SKM-1 (cell line): ENCODE measurements around the gene USP25.

Source experiments
- DNase-seq: peaks from one replicate; lab custom pipeline; 2025; ENCODE audit not compliant: unreplicated experiment; lab: John Stamatoyannopoulos, UW

The USP25 gene, protein sequence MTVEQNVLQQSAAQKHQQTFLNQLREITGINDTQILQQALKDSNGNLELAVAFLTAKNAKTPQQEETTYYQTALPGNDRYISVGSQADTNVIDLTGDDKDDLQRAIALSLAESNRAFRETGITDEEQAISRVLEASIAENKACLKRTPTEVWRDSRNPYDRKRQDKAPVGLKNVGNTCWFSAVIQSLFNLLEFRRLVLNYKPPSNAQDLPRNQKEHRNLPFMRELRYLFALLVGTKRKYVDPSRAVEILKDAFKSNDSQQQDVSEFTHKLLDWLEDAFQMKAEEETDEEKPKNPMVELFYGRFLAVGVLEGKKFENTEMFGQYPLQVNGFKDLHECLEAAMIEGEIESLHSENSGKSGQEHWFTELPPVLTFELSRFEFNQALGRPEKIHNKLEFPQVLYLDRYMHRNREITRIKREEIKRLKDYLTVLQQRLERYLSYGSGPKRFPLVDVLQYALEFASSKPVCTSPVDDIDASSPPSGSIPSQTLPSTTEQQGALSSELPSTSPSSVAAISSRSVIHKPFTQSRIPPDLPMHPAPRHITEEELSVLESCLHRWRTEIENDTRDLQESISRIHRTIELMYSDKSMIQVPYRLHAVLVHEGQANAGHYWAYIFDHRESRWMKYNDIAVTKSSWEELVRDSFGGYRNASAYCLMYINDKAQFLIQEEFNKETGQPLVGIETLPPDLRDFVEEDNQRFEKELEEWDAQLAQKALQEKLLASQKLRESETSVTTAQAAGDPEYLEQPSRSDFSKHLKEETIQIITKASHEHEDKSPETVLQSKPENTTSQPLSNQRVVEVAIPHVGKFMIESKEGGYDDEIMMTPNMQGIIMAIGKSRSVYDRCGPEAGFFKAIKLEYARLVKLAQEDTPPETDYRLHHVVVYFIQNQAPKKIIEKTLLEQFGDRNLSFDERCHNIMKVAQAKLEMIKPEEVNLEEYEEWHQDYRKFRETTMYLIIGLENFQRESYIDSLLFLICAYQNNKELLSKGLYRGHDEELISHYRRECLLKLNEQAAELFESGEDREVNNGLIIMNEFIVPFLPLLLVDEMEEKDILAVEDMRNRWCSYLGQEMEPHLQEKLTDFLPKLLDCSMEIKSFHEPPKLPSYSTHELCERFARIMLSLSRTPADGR

DNA sequence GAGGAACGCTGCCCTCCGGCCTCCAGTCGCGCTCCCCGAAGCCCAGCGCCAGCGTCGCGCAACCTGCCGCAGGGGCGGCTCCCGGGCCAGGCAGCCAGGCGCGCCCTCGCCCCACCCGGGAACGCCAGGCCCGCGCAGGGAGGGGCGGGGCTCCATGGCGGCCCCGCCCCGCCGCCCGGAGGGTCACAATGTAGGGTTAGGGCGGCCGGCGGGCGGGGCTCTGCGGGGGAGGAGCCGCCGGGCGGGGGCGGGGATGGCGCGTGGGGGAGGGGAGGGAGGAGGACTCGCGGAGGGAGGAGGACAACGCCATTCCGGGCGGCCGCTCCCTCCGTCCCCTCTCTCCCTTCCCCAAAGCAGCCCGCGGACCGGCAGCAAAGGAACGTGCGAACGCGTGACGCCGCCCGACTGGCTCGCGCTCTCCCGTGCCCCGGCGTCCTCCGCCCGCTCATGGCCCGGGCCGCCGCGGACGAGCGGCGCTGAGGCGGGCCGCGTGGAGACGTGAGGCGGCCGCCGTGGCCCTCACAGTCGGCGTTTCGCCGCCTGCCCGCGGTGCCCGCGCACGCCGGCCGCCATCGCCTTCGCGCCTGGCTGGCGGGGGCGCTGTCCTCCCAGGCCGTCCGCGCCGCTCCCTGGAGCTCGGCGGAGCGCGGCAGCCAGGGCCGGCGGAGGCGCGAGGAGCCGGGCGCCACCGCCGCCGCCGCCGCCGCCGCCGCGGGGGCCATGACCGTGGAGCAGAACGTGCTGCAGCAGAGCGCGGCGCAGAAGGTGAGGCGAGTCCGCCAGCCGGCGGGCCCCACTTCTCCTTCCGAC, at the start of gene USP25:
Gene USP25, plus strand, starts transcription at position 309 of the 810 bp plus-strand sequence. Its CDS starts 412 bp downstream, at position 721.
- DNase-seq, result peak; percentile 80

DNA sequence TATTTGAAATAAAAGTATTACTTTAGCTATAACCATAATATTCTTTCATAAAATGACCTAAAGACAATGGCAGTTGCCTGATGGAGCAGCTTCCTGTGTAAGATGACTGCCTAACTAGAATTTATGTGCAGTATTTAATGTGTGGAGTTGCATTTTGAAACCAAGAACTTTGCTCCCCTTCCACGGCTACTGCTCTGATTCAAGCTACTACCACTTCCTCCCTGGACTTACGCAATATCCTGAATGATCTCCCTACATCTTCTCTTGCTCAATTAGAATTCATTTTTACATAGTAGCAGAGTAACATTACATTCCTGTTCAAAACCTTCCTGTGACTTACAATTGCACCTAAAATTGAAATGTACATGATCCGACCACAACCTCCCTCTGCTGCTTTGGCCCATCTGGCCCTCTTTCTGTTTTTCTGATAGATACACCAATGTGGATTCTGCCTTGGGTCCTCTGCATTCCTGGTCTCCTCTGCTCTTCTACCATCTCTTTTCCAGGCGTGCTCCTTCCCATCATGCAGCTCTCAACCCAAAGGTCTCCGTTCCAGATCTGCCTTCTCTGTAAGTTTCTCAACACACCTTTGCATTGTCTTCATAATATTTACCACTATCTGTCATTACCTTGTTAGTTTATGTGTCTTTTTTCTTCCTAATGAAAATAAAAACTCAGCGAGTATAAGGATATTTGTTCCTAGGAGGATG, 47.4 kb upstream of the USP25 start:
- DNase-seq, result peak; percentile 93

DNA sequence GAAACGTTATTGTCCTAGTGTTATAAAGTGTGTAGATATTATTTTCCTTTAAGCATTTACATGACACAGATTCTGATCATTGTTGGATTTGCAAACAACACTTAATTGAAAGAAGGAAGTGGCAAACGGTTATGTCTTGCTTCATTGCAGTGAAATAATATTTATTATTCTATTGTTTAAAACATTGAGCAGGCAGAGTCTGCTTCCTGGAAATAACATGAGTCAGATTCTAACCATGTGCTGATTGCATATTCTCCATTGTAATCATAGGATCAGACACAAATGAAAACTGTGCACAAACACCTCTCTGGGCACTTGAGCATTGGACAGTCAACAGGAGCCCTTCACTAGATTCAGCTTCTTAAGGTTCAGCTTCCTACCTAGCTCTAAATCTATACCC, 46.8 kb upstream of the USP25 start:
- no peak for DNase-seq

DNA sequence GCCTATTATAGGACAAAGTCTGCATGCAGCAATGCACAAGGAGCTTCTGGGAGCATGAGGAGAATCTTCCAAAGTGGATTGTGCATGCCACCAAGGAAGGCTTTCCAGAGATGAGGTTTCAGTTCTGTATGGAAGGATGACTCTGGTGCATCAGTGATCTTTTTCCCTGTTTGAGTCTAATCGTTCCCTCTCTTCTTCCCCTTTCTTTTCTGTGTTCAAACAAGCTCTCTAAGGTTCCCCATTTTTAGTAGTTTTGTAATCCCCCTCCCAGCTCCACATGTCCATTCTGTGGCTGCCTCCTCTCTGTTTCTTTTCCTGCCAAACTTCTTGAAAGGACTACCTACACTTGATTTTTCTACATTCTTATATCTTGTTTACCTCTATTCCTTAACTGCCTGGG, 43.3 kb upstream of the USP25 start:
- peak; percentile 80 for DNase-seq

DNA sequence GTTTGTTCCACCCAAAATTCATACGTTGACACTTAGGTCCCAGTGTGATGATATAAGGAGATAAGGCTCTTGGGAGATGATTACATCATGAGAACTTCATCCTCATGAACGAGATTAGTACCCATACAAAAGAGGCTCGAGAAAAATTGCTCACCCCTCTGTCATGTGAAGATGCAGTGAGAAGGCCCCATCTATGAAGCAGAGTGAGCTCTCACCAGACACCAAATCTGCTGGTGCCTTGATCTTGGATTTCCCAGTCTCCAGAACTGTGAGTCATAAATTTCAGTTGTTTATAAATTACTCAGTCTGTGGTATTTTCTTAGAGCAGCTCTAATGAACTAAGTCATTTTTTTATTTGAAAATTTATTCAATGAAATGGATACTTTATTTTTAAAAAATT, 42.6 kb upstream of the USP25 start:
- no peak for DNase-seq

DNA sequence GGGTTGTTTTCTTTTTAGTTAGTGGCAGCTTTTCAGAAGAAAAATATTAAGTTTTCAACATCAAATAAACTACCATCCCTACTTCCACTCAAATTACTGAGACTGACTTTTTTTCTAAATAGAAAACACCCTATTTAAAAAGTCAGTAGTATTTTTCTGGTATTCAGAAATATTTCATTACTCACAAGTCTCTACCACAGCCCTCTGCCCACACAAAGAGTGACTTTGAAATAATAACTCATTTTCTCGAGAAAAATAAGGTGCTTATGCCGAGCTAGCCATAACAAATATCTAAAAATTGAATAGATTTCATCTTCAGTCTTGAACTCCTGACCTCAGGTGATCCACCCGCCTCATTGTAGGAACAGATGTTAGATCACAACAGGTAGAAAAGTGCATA, 41.8 kb upstream of the USP25 start:
- DNase-seq, result no peak

DNA sequence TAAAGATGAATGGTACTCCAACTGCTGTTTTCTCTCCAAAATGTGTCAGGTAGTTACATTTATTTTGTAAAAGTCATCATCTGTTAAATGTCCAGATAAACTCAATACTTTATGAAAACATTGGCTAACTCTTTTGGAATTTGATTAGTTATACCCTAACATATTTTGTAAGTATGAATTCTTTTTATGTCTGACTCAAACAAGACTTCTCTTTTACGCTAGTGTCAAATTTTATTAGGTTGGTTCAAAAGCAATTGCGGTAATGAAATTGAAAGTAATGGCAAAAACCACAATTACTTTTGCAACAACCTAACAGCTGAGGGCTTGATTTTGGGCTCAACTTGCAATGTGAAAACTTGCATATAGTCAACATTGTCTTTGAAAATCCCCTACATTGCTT, 41.0 kb upstream of the USP25 start:
- DNase-seq, result no peak

DNA sequence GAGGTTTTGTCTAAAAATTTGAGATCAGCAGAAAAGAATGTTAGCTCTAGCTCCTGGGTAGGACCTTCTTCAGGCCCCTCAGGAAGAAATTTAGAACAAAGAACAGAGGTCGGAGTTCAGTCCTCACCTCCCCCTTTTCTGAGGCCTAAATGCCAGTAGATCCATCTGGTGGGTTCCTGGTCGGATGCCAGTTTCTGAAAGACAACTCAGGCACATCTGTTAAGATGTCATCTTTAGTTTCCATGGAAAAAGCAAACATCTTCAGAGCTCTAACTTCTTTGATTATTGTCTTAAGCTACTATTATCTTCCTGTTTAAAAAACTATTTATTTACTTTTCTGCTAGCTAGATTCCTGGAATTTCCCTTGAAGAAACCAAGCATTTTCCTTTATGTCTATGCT, 37.1 kb upstream of the USP25 start:
- no peak for DNase-seq

DNA sequence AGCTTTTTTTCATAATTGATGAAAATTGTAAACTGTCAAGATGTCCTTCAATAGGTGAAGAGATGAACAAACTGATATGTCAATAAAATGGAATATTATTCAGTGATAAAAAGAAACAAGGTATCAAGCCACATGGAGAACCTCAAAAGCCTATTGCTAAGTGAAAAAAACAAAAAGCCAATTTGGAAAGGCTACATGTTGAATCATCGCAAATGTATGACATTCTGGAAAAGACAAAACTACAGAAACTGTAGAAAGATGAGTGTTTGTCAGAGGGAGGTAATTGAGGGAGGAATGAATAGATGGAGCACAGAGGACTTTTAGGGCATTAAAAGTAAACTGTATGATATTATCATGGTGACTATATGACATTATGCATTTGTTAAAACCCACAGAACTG, 34.5 kb upstream of the USP25 start:
- DNase-seq, result no peak

DNA sequence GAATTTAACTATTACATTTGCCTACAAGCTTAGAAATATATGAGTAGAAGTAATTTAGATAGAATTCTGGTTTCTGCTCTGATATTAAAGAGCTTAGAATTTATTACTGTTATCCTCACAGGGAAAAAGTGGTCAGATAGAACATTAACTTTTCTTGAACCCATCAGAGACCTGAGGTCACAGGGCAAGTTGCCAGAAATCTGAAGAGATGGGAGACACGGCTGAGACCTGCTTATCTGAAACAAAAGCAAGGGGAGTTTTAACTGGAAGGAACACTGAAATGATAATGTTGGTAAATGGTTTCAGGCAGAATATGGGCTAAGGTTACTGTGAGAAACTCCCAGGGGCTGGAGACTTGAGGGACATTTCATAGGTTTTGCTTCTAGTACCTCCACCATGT, 28.0 kb upstream of the USP25 start:
- DNase-seq, result no peak

DNA sequence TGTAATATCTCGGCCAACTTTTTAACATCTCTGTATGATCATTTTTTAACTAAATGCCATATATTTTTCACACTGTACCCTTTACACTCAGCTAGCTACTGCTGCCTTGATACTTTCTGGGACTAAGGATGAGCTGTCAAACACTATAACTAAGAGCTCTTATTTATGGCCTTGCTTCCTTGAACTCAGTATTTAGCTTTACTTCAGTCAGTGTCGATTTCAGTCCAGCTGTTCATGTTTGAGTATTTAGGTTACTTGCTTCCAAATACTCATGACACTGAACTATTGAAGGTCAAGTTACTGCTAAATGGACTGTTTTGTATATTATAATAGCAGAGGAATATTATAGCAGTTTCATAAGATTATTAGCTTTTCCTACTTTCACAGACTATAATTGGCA, 25.9 kb upstream of the USP25 start:
- DNase-seq, result no peak

DNA sequence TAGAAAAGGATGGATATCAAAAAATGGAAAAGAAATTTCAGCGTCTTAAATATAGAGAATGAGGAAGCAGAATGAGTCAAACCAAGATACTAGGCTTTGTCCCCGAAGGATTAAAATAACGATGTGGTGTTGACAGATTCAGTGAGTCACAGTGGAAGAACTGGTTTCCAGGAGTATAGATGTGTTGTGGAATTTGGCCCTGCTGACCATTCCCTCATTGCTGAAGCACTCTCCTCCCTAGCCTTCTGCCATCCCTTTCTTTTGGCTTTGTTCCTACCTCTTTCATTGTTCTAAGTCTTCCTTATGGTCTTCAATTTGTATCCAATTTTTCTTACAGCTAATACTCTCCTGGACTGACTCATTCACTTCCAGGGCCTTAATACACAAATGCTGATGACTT, 23.1 kb upstream of the USP25 start:
- no peak for DNase-seq

DNA sequence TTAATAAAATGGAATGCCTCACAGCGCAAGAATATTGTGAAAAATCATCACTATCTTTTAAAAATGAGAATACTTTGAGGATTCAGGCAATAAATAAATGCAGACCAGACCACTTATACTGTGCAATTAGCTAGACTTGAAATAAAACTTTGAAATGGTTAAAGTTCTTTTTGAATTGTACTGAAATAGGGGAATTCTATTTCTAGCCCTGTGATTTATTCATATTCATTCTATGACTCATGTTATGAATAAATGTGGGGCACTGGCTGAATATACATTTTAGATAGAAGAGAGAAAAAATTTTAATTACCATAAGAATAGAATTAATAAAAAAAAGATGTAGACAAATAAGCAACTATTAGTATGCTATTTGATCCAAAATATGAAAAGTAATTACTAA, 16.4 kb upstream of the USP25 start:
- no peak for DNase-seq

DNA sequence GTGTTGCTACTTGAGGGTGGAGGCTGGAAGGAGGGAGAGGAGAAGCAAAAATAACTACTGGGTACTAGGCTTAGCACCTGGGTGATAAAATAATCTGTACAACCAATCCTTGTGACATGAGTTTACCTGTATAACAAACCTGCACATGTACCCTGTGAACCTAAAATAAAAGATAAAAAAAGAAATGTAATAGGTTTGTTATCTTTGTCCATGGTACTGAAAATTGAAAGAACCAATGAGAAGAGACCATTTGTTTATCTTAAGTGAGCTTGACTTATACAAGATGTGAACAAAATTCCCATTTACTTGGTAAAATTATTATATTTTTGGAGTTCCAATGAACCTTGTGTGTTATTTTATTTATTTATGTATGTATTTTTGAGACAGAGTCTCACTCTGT, 11.1 kb upstream of the USP25 start:
- no peak for DNase-seq

DNA sequence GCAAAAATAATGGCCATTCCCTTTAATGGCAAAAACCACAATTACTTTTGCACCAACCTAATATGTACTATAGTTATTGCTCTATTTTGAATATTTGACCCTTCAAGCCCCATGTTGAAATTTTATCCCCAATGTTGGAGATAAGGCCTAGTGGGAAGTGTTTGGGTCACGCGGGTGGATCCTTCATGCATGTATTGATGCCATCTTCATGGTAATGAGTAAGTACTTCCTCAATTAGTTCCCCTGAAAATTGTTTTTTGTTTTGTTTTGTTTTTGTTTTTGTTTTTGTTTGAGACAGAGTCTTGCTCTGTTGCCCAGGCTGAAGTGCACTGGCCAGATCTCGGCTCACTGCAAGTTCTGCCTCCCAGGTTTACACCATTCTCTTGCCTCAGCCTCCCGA, 9.8 kb upstream of the USP25 start:
- DNase-seq, result no peak

DNA sequence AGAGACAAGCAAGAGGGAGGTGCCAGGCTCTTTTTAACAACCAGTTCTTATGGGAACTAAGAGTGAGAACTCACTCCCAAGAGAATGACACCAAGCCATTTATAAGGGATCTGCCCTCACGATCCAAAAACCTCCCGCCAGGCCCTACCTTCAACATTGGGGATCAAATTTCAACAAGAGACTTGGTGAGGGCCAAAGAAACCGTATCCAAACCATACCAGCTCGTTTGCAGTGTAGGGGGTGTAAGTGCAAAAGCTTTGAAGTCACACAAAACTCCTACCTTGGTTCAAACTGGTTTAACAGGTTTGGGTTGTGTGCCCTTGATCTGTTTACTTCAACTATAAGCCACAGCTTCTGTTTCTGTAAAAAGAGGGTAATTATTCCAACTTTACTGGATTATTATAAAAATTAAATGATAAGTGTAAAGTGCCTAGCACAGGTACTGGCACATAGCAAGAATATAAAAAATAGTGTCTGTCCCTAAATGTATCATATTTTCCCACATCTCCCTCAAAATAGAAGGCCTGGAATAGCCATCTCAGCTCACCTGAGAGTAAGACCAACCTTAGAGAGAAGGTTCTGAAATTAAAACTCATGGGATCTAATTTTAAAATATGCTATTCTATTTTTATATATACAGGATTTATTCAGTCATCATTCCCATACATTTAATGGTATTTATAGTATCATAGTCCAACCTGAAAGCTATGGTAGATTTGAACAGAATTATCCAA, 7.0 kb upstream of the USP25 start:
- no peak for DNase-seq

DNA sequence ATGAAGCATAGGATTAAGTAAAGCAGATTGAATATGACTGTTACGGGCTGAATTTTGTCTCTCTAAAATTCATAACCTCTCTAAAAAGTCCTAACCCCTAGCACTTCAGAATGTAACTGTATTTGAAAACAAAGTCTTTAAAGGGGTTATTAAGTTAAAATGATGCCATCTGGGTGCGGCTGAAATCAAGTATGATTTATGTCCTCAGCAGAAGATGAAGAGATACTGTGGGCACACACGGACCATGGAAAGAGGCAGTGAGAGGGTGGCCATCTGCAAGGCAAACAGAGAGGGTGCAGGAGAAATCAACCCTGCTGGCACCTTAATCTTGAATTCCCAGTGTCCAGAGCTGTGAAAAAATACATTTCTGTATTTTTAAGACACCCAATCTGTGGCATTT, 3.8 kb upstream of the USP25 start:
- no peak for DNase-seq

DNA sequence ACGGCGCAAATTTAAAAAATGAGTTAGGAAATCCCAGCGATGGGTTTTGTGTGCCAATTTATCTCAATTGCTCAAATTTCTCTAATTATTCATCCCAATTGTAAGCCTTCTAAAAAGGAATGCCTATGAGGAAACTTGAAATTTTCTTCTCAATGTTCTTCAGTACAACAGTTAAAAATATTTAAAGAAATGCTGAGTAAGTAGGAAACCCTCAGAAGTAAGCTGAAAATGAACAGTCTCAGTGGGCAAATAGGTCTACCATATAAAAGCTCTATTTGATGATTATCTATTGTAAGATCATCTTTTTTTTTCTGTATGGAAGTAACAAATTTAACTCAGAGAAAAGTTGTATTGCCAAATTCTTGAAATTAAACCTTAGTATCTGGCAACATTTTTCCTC, 1.7 kb upstream of the USP25 start:
- no peak for DNase-seq

DNA sequence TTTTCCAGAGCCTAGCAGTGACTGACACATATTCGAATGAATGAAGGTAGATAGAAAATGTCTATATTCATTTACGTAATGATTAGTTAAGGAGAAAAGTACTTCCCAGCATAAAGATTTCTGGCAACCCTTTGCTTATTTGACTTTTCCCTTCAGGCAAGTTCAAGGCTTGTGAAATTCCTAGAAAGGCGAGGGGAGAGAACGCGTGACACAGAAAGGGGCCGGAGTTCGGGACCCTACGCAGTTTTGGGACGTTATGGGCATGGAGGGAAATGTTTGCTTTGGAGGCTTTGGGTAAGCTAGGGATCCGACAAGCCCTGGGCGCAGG, 472 bp upstream of the USP25 start:
- no peak for DNase-seq
